ENCODE measurements around the gene DDX3X. TPM values are rescaled to one million over a fixed set of nuclear protein-coding genes. Genes with fewer than 3 reads are reported as not detected.

DDX3X gene
- total and polyA plus RNA-seq, 10 of the 15 experiments (the other 5 are each of a cell fraction or from before 2014, with no cell fraction given): 52.0 to 283 (median 172) TPM

DNA sequence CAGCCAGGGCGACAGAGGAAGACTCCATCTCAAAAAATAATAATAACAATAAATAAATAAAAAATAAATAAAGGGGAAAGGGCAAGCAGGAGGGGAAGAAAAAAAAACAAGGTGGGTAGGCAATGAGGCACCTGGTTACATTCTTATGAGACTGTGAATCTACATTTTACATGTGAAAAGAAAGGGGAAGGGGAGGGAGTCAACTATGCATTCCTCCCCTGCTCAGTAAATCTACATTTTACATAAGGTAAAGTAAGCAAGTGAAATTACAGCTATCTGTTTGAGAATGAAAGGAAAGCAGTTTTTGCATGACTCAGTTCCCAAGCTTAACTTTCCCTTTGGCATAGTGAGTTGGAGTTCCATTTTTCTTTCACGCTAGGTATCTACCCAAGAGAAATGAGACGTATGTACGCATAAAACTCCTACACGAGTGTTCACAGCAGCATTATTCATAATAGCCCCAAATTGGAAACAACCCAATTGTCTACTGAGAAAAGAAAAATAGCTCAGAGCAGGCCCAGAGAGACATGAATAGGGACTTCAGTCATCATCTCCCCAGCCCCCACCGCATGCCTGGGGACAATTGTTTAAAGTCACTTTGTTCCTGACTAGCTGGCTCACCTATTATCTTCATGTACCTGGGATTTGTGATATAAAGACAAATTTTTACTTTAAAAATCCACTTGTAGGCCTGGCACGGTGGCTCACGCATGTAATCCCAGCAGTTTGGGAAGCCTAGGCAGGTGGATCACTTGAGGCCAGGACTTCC is 52.4 kb downstream of the DDX3X start (continued):
- no peak for TF ChIP-seq ETV6 (conservative IDR thresholded peaks at IDR 0.05 in 1 of 2, IDR thresholded peaks at IDR 0.05 in 1 of 2; ENCODE audit: borderline replicate concordance in 1 of 2, low read depth in 1 of 2)
- no peak for TF ChIP-seq TCF7 (IDR thresholded peaks at IDR 0.05; ENCODE audit: borderline replicate concordance)
- no peak for TF ChIP-seq SIX5 (IDR thresholded peaks at IDR 0.05; ENCODE audit: low read depth, low read length, severe bottlenecking)
- TF ChIP-seq RBBP5 (conservative IDR thresholded peaks at IDR 0.05): no peak
- TF ChIP-seq EGR1 (IDR thresholded peaks at IDR 0.05; ENCODE audit: borderline replicate concordance in 1 of 2, low read depth in 2 of 2, low read length in 2 of 2): no peak
- no peak for TF ChIP-seq CHD4 (IDR thresholded peaks at IDR 0.05)
- no peak for TF ChIP-seq POLR2A (IDR thresholded peaks at IDR 0.05; ENCODE audit: low read depth, low read length)

GRCh38 chrX:41388543-41388942 is 54.6 kb downstream of the DDX3X start:
- Histone ChIP-seq H4K20me1 (ENCODE audit: control insufficient read depth, insufficient read depth) (no peaks in the 10 kb centered on the region), H3K4me1 (ENCODE audit: control insufficient read depth, insufficient read depth, low read length) (no peaks in the 10 kb centered on the region), H3K9me3 (replicated peaks; ENCODE audit: control insufficient read depth, insufficient read depth, low read length) (no peaks in the 10 kb centered on the region), H2AFZ (ENCODE audit: control insufficient read depth, low read depth, low read length) (no peak overlapping the region), H3K4me2 (ENCODE audit: control insufficient read depth, insufficient read depth) (no peak overlapping the region), H3K36me3 (ENCODE audit: control insufficient read depth in 2 of 2, insufficient read depth in 2 of 2, low read length in 1 of 2) (no peaks in the 10 kb centered on the region), H3K27me3 (replicated peaks in 1 of 2; ENCODE audit: control insufficient read depth in 2 of 2, insufficient read depth in 2 of 2, low read length in 1 of 2) (0 out of 4 replicates have a peak, but pooled peaks cover 0 to 2% of the 10 kb centered on the region in 2 experiments), H3K4me3 (no peak overlapping the region), H3K79me2 (ENCODE audit: control insufficient read depth, insufficient read depth, low read length) (no peaks in the 10 kb centered on the region), H3K9ac (ENCODE audit: control insufficient read depth, insufficient read depth, low read length) (no peak overlapping the region), H3K27ac (ENCODE audit: control insufficient read depth, insufficient read depth) (no peak overlapping the region)
- no peak for FAIRE-seq
- no peak for DNase-seq (ENCODE audit: low read depth, low spot score)
- ChIA-PET POLR2A (no interaction called here), CTCF (interaction anchor here (0.7 kb wide), 1 partner anchor 1984 kb away, joined by 3 read pairs; no protein-coding TSS in a partner anchor), RAD21 (ENCODE audit: unreplicated experiment) (no interaction called here), SMC1A (ENCODE audit: uncharacterized antibody, unreplicated experiment) (no interaction called here)
- 63% methylated on average over 8 of the region's 8 CpGs for WGBS (ENCODE audit: insufficient coverage, insufficient replicate concordance, low lambda C conversion rate, missing lambda C conversion rate)
- intact Hi-C loops (cut with micrococcal nuclease; ENCODE audit: unreplicated experiment) (no loop called here), in situ Hi-C loops (cut with MboI) (no loop called here)
- BruUV-seq (replicated peaks): no TSS peak
- ATAC-seq: no peak
- no peak for TF ChIP-seq SREBF1 (IDR thresholded peaks at IDR 0.05; ENCODE audit: low read length)
- TF ChIP-seq SMAD1 (IDR thresholded peaks at IDR 0.05; ENCODE audit: low read depth, partially characterized antibody): no peak
- TF ChIP-seq, protein P1, sequence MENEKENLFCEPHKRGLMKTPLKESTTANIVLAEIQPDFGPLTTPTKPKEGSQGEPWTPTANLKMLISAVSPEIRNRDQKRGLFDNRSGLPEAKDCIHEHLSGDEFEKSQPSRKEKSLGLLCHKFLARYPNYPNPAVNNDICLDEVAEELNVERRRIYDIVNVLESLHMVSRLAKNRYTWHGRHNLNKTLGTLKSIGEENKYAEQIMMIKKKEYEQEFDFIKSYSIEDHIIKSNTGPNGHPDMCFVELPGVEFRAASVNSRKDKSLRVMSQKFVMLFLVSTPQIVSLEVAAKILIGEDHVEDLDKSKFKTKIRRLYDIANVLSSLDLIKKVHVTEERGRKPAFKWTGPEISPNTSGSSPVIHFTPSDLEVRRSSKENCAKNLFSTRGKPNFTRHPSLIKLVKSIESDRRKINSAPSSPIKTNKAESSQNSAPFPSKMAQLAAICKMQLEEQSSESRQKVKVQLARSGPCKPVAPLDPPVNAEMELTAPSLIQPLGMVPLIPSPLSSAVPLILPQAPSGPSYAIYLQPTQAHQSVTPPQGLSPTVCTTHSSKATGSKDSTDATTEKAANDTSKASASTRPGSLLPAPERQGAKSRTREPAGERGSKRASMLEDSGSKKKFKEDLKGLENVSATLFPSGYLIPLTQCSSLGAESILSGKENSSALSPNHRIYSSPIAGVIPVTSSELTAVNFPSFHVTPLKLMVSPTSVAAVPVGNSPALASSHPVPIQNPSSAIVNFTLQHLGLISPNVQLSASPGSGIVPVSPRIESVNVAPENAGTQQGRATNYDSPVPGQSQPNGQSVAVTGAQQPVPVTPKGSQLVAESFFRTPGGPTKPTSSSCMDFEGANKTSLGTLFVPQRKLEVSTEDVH (IDR thresholded peaks at IDR 0.05; ENCODE audit: low read depth, partially characterized antibody): no peak
- no peak for TF ChIP-seq YBX1 (IDR thresholded peaks at IDR 0.05)
- no peak for TF ChIP-seq RCOR1 (conservative IDR thresholded peaks at IDR 0.05; ENCODE audit: low read depth, low read length)
- no peak for TF ChIP-seq CREB1 (IDR thresholded peaks at IDR 0.05; ENCODE audit: low read depth)
- TF ChIP-seq SRF (IDR thresholded peaks at IDR 0.05; ENCODE audit: low read depth in 2 of 2, low read length in 2 of 2): no peak
- no peak for TF ChIP-seq NR2F1 (conservative IDR thresholded peaks at IDR 0.05)
- no peak for TF ChIP-seq NR2C2 (IDR thresholded peaks at IDR 0.05; ENCODE audit: borderline replicate concordance, control insufficient read depth, insufficient read length, low read depth)
- no peak for TF ChIP-seq RELB (IDR thresholded peaks at IDR 0.05; ENCODE audit: low read depth)
- TF ChIP-seq CEBPB (IDR thresholded peaks at IDR 0.05; ENCODE audit: borderline replicate concordance in 1 of 2, low read depth in 2 of 2, low read length in 2 of 2): no peak

Measured in GM12878 (cell line).